Activated naive CD4-positive, alpha-beta T cell treated with anti-CD3 and anti-CD28 coated beads, Interleukin-2, amount 50 U/mL, for 24 hours (primary cell): ENCODE measurements around the gene GLG1.
"Not testable (repeated sequence)": the region's sequence is repeated elsewhere in the genome, so short reads cannot be mapped to it uniquely, and the experiment has no call there.

ENCODE experiments used
- H3K27ac Mint-ChIP-seq: one replicate; pipeline ENCODE4 v1.8.0; 2021; ENCODE audit warnings: mild to moderate bottlenecking, mixed read lengths
- H3K27me3 Mint-ChIP-seq: one replicate; pipeline ENCODE4 v1.8.0; 2021; ENCODE audit warnings: mixed read lengths
- H3K36me3 Mint-ChIP-seq: one replicate; pipeline ENCODE4 v1.8.0; 2021; ENCODE audit warnings: mixed read lengths
- H3K4me1 Mint-ChIP-seq: one replicate; pipeline ENCODE4 v1.8.0; 2021; ENCODE audit warnings: mixed read lengths
- H3K4me3 Mint-ChIP-seq: one replicate; pipeline ENCODE4 v1.8.0; 2021; ENCODE audit warnings: mild to moderate bottlenecking, mixed read lengths
- H3K9me3 Mint-ChIP-seq: one replicate; pipeline ENCODE4 v1.8.0; 2021; ENCODE audit warnings: mixed read lengths

The GLG1 gene

GRCh38 chr16:74412775-74413390, 194.0 kb downstream of the GLG1 start:
- H3K4me1 Mint-ChIP-seq, H3K9me3 Mint-ChIP-seq, H3K36me3 Mint-ChIP-seq, H3K27me3 Mint-ChIP-seq, H3K27ac Mint-ChIP-seq, H3K4me3 Mint-ChIP-seq: not testable (repeated sequence)

DNA sequence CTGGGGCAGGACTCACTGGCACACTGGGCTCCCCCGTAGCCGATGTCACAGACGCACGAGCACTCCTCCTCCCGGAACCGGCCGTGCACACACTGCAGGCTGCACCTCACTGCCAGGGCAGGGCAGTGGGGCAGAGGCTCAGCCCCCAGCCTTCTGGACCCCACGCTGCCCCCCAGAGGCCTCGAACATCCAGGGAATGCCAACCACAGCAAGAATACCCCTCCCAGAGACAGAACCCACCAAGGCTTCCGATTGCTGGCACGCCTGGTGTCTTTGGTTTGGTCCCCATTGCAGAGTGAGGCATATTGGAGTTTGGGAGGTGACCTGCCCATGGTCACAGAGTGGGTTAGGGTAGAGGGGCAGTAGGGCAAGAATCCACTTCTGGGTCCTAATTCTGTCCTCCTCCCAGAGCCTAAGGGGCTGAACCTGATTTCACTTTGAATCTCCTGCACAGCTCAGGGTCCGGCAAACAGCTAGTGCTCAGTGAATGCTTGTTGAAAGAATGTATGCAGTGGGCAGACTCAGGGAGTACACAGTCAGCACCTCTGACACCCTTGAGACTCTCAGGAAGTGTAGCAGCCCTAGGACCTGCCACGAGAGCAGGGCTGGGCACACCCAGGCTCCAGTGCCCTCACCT, 194.7 kb downstream of the GLG1 start:
- not testable (repeated sequence) for H3K9me3 Mint-ChIP-seq, H3K4me1 Mint-ChIP-seq, H3K27ac Mint-ChIP-seq, H3K27me3 Mint-ChIP-seq, H3K36me3 Mint-ChIP-seq, H3K4me3 Mint-ChIP-seq

DNA sequence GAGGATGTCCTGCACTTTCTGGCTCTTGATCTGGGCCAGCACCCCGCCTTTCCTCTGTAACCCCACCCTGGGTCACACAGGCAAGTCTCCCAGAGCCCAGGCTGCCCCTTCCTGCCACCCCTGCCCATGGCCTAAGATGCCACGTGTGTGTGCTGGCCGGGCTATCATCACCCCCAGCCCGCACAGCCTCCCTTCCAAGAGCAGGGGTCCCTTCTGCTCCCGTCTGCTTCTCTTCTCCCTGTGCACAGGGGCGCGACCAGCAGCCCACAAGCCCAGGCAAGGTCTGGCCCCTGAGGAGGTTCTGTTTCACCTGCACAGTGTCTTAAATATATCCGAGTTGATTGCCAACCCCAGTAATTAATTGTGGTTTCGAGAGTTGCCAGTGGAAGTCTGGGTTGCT, 195.9 kb downstream of the GLG1 start:
- H3K4me1 Mint-ChIP-seq, H3K27ac Mint-ChIP-seq, H3K36me3 Mint-ChIP-seq, H3K9me3 Mint-ChIP-seq, H3K27me3 Mint-ChIP-seq, H3K4me3 Mint-ChIP-seq: not testable (repeated sequence)

- not testable (repeated sequence) for H3K4me3 Mint-ChIP-seq, H3K27ac Mint-ChIP-seq, H3K4me1 Mint-ChIP-seq, H3K27me3 Mint-ChIP-seq, H3K9me3 Mint-ChIP-seq, H3K36me3 Mint-ChIP-seq
Observed at GRCh38 chr16:74410057-74410957, 196.6 kb downstream of the GLG1 start.

GRCh38 chr16:74409185-74409981, 197.5 kb downstream of the GLG1 start:
- H3K4me1 Mint-ChIP-seq, H3K9me3 Mint-ChIP-seq, H3K36me3 Mint-ChIP-seq, H3K27me3 Mint-ChIP-seq, H3K27ac Mint-ChIP-seq, H3K4me3 Mint-ChIP-seq: not testable (repeated sequence)

DNA sequence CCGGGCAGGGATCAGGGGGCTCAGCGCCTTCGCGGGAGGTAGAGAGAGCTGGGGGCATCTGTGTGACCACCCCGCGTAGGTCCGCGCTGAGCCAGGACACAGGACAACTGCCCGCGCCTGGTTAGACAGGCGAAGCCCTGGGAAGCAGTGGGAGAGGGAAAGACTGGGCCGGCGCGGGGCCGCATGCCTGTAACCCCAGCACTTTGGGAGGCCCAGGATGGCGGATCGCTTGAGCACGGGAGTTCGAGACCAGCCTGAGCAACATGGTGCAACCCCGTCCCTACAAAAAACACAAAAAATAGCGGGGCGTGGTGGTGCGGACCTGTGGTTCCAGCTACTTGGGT, 199.6 kb downstream of the GLG1 start:
- H3K9me3 Mint-ChIP-seq, H3K36me3 Mint-ChIP-seq, H3K4me1 Mint-ChIP-seq, H3K27me3 Mint-ChIP-seq, H3K27ac Mint-ChIP-seq, H3K4me3 Mint-ChIP-seq: not testable (repeated sequence)

- not testable (repeated sequence) for H3K9me3 Mint-ChIP-seq, H3K27ac Mint-ChIP-seq, H3K4me1 Mint-ChIP-seq, H3K27me3 Mint-ChIP-seq, H3K4me3 Mint-ChIP-seq, H3K36me3 Mint-ChIP-seq
Observed at GRCh38 chr16:74406600-74407361, 200.1 kb downstream of the GLG1 start.

DNA sequence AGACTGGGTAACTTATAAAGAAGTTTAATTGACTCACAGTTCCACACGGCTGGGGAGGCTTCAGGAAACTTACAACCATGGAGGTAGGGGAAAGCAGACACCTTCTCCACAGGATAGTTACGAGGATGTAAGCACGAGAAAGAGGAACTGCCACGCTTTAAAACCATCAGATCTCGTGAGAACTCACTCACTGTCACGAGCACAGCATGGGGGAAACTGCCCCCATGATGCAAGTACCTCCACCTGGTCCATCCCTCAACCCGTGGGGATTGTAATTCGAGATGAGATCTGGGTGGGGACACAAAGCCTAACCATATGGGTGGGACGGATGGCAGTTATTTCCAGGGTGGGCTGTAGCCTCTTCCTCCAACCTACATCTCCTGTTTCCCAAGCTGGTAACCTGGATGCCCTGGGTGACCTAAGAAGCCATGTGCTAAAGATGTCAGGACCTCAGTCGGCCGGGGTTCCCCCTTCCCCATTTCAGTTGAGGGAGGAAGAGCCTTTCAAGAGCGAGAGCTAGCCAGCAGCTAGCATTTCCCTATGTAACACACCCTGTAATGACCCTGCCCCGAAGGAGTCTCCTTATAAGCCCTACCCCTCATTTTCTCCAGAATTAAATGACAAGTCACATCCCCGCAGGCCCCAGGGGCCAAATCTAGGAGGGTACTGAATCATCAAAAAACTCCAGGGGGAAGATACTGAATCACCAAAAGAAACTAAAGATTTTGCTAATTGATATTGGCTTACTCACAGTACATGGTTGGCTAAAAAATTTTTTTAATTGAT, 202.6 kb downstream of the GLG1 start:
- not testable (repeated sequence) for H3K4me3 Mint-ChIP-seq, H3K9me3 Mint-ChIP-seq, H3K27me3 Mint-ChIP-seq, H3K27ac Mint-ChIP-seq, H3K4me1 Mint-ChIP-seq, H3K36me3 Mint-ChIP-seq

DNA sequence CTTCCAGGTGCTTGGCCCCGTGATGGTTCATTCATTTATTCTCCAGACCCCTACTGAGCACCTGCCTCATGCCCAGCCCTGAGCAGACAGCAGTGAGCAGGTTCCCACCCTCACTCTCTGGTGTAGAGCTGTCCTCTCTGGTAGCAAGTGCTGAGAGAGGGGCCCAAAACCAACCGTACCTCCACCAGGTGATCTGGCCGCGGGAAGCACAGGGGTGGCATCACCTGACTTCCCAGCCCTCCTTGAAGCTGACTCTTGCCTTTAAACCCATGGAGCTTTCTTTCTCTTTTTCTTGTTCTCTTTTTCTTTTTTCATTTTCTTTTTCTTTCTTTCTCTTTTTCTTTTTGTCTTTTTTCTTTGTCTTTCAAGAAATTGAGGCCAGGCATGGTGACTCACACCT, 206.7 kb downstream of the GLG1 start:
- not testable (repeated sequence) for H3K27me3 Mint-ChIP-seq, H3K4me3 Mint-ChIP-seq, H3K36me3 Mint-ChIP-seq, H3K4me1 Mint-ChIP-seq, H3K9me3 Mint-ChIP-seq, H3K27ac Mint-ChIP-seq

GRCh38 chr16:74398212-74398895, 208.6 kb downstream of the GLG1 start:
- H3K9me3 Mint-ChIP-seq, H3K36me3 Mint-ChIP-seq, H3K4me3 Mint-ChIP-seq, H3K4me1 Mint-ChIP-seq, H3K27me3 Mint-ChIP-seq, H3K27ac Mint-ChIP-seq: not testable (repeated sequence)
